Activated CD4-positive, alpha-beta T cell treated with anti-CD3 and anti-CD28 coated beads for 24 hours (primary cell): Measurements from ENCODE around the gene SLC7A10.
A peak's percentile ranks its signal among the peaks of the same experiment; 100 is the strongest.
"Not testable (repeated sequence)": the region's sequence is repeated elsewhere in the genome, so short reads cannot be mapped to it uniquely, and the experiment has no call there.

Experiments used
- DNase-seq, 2 donors: peaks; one replicate each; pipeline ENCODE4 v3.0.0-alpha.2; 2020; ENCODE audit warnings: low read depth in 2 of 2

The SLC7A10 gene

DNA sequence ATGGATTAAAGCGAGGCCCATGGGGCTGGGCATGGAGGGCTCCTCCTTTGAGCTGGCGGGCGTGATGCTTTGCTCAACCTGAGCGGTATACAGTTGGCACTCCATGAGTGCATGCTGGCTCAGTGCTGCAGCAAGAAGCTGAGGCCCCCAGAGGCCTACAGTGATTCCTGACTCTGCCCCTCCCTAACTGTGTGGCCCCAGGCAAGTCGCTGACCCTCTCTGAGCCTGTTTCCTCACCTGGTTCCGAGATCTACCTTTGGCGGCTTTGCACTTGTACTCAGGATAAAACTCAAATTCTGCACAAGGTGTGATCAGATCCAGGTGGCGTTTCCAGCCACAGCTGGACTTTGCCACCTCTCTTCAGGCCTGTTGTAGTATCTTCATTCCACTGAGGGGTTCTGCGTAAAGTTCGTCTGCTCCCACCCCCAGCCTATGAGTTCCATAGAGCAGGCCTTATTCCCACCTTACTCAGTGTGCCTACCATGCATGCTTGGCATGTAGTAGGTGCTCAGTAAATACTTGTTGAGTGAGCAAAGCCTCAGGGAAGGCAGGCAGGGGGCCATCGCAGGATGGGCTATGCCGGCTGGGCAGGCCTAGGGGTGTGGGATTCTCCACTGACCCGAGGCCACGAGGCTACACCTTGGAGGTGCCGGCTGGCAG lies 23.6 kb downstream of the SLC7A10 start:
- no peak for DNase-seq

DNA sequence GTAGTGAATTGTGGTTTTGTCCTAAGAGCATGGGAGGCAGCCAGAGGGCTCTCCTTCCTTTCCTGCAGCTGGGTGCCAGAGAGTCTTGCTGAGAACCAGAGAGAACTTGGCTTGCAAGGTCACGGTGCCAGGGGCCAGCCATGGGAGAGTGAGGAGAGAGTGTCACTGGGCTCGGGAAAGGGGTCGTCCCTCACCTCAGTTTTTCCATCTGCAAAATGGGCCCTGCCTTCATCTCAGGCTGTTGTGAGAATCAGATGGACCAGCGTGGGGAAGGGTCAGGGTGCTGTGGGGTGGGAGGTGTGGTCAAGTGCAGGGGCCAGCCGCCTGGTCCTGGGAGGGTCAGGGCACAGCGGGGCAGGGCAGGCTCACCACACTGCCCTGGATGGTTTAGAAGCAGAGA lies 24.2 kb downstream of the SLC7A10 start:
- no peak for DNase-seq

DNA sequence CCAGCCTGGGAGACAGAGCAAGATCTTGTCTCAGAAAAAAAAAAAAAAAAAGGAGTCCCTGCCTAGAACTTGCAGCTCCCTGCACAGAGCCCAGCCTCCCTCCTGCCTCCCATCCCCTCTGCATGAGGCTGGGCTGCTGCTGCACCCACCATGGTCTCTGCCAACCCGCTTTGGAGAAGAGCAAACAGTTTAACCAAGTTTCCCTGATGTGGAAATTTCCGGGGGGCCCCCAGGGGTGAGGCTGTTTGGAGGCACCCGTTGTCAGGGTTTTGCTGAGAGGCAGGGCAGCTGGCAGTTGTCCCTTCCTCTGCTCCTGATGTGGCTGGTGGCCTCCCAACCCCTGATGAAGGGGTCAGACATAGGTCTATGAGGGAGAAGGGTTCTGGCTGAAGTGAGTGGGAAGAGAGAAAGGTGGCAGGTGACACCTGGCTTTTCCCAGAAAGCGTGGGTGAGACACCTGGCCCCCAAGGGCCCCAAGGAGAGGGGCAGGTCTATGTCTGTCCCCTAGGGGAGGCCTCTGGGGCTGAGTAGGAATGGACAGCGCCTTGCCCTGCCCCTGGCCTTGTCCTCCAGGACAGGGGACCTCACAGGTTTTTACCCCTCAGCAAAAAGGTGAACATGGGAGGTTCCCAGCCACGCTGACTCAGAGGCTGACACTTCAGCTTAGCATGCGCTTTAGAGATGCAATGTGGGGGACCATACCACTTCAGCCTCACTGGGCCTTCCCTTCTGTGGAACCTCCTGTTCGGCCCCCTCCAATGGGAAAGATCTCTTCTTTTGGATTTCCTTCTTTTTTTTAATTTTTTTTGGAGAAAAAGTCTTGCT lies 26.0 kb downstream of the SLC7A10 start:
- DNase-seq = no peak

DNA sequence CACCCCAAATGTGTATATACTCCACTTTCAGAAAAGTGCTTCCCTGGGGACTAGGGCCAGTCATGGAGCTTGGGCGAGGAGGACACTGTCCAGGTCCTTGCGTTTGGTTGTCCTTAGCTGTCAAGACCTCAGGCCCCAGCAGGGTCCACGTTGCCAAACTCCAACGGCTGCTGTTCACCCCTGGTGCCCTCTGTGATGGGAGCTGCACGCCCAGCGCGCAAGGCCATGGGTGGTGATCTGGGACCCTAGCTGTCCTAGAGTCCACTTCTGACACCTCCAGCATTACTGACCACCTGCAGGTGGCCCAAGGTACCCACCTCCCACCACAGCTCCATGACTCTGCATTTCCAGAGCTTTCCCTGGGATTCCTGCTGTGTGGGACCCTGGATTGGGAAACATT lies 27.5 kb downstream of the SLC7A10 start:
- no peak for DNase-seq

DNA sequence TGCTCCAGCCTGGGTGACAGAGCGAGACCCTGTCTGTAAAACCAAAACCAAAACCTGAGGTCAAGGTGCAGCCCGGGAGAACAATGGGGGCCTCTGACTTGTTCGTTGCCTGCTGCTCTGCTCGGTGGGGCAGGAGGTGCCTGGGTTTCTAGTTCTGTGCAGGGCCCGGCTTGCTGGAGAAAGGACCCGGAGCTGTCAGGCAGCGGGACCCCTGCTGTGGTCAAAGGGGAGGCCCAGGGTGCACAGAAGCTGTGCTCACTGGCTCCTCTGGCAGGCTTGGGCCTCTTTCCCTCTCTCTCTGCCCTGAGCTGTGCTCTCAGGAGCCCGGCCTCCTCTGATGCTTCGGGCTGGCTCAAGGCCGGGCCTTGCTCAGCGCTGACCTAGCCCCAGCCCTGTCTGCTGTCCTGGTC lies 28.1 kb downstream of the SLC7A10 start:
- DNase-seq = no peak

DNA sequence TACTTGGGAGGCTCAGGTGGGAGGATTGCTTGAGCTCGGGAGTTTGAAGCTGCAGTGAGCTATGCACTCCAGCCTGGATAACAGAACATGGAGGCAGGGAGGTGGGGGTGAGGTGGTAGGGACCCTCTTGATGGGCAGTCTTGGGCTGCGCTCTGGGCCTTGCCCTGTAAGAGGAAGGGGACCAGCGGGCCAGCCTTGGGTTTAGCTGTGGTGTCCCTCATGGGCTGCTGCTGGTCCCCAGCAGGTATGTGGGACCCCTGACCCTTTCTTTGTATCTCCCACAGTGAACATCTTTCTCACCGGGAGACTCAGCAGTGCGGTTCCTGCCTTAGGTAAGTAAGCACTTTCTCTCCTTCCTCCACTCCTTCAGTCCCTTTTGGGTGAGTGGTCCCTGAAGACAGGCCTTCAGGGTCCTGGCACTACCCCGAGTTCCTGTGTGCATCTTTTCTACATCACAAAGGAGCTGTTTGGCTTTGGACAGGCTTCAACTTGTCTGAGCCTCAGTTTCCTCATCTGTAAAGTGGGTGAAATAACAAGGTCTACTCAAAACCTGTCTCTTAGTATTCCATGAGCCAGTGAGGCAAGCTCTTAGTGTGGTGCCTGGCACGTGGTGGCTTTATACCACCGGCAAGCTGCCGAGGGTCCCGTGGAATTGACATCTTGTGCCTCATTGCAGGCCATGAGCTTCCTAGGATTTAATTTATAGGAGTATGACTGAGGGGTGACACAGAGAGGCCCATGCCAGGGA lies 29.0 kb downstream of the SLC7A10 start:
- no peak for DNase-seq

DNA sequence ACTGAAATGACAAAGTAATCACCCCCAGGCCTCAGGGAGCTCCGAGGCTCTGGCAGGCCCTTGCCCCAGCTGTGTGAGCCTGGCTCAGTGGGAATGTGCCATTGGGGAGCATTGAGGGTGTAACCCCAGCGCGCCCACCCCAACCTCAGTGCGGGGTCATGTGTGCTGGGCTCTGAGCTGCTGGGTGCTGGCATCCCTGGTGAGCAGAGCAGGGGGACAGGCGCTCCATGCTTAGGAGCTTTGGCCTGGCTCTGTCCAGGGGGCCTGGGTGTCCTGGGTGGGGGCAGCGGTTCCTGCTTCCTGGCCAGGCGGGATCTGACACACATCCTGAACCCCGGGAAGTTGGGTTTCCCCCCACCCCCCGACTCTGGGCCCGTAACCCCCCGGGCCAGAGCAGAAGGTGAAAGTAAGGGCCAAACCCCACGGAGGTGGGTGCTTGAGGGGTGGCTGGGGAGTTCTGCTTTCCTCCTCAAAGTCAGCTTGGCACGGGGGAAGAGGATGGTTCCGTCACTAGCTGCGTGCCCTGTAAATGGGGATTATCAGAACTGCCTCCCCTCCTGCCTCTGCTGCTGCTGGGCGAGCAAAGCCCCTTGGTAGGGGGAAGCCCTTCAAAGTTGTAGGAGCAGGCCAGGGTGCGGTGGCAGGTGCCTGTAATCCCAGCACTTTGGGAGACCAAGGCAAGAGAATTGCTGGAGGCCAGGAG lies 29.9 kb downstream of the SLC7A10 start:
- DNase-seq = no peak

DNA sequence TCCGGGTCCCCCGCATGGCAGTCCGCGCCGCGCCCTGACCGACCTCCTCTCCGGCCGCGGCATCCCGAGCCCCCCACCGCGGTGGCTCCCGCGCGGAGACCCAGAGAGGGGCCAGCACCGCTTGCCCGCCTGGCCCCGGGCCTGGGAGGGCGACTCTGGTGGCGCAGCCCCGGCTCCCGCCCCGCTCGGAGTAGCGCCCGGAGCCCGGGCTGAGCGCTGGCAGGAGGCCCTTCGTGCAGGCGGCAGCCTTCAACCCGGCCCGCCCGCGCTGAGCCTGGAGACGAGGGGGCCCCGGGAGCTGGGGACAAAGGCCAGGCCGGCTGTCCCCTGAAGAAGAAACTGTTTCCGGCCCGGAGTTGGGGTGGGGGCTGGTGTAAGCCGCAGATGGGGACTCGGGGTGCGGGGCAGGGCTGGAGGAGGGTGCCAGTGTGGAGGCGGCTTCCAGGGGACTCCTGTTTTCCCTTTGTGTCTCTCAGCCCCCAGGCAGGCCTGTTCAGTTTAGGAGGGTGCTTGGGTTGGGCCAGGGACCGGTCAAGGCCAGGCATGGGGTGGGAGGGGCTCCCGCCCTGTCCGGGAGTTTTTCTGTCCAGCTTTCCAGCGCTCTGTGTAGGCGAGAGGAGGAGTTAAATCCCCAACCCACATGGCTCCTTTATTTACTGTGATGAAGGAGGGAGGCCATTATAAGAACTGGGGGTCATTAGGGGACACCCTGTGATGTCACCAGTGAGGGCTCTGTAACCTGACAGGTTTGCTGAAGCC lies 30.6 kb downstream of the SLC7A10 start:
- DNase-seq = no peak

DNA sequence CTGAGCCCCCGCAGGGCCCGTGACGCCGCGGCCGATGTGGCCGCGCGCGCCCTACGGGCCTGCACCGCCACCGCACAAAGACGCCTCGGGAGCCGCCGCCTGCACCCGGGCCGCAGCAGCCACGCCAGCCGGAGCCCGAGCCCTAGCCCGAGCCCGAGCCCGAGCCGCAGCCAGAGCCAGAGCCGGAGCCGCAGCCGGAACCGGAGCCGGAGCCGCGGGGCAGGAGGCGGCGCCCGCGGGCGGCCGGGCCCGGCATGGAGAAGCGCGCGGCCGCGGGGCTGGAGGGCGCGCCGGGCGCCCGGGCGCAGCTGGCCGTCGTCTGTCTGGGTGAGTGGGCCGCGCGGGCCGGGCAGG lies 31.1 kb downstream of the SLC7A10 start:
- peak in 1 of 2 donors; percentile 9 for DNase-seq

DNA sequence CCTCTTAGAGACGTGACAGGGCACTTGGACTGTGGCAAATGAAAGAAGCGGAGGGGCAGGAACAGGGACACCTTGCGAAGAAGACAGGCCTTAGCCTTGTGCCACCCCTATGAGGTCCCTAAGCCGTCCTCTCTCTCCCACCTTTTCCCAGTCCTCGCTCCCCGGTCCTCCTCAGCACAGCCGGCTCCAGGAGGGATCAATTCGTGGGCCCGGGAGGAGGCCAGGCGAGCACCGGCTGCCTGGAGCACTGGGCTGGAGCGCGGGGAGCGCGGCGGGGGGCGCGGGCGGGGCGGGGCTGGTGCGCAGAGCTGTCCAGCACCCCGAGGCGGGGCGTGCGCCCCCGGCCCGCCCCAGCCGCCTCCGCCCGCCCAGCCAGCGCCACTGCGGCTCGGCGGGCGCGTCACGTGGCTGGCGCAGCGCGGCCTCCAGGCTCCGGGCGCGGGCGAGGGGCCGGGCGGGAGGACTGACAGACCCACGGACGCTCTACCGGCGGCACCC lies 31.7 kb downstream of the SLC7A10 start, which contains the start of gene LRP3:
Gene LRP3, plus strand, starts transcription at position 466 of the 498 bp plus-strand sequence. CDS start 456 bp downstream, outside the sequence.
- no peak for DNase-seq

DNA sequence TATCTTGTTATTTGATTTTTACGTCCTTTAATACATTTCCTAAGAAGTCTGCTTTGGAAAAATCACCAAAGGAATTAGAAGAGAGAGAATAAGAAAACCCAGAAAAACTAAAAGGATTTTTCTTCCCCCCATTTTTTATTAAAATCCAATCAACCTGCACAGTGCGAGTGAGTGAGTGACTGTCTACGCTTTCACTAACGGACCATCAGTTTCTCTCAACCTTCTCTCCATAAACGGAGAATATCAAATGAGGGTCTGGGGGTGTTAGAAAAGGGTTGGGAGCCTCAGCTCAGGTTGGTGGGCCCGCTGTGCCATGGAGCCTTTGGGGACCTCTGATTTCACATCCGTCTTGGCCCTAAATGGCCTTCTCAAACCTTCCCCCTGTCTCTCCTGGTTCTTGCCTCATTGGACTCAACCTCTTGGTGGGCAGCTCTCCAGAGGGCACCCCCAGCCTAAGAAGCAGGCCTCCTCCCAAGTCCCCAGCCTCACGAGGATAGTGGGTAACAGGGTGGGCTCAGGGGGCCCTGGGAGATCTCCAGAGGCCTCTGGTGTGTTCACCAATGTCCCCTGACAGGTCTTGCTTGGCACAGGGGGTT lies 32.3 kb downstream of the SLC7A10 start:
- no peak for DNase-seq

DNA sequence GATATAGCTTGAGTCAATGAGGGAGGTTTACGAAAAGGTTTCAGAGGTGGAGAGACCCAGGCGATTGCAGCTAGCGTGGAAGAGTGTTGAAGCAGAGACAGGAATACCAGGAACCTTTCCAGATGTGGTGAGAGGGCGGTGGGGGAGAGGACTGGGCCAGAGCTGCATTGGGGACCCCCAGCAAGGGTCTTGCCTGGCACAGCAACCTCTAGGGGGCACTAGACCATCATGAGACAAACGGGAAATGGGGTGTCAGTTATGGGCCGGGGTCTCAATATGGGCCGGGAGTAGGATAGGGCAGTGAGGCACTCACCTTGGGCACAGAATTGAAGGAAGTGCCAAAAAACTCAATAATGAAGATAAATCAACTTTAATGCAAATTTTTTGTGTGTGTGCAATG lies 33.6 kb downstream of the SLC7A10 start:
- DNase-seq = no peak

DNA sequence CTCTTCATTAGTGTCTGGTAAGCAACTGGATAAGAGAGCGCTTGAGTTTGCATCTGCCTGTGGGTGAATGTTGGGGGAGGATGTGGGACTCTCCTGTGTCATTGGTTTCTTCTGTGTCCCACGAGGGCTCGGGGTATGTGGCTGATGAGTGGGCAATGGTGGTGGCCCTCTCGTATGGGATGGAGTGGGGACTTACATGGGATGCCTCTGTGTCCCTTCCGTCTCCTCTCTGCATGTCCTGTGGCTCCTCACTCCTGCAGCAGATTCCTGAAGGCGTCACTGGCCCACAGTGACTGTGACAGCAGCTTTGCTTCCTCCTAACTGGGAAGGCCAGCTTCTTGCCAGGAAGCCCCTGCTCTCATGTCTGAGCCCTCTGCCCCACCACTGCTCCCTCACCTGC lies 34.1 kb downstream of the SLC7A10 start:
- DNase-seq = no peak

DNA sequence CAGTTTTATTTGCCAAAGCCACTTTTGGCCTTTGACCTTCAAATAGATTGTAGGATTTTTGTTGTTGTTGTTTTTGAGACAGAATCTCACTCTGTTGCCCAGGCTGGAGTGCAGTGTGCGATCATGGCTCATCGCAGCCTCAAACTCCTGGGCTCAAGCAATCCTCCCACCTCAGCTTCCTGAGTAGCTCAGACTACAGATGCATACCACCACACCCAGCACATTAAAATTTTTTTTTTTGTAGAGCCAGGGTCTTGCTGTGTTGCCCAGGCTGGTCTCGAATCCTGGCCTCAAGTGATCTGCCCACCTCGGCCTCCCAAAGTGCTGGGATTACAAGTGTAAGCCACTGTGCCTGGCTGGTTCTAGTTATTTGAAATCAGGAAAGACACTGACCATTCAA lies 34.6 kb downstream of the SLC7A10 start:
- not testable (repeated sequence) for DNase-seq

DNA sequence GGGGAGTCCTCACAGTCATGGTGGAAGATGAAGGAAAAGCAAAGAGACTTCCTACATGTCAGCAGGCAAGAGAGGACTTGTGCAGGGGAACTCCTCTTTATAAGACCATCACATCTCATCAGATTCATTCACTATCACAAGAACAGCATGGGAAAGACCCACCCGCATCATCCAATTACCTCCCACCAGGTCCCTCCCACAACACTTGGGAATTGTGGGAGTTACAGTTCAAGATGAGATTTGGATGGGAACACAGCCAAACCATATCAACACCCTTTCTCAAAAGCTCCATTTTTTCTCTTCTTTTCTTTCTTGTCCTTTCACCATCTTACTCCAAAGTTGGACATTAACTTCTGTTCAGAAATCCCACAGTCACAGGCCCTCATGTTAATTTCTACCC lies 36.2 kb downstream of the SLC7A10 start:
- no peak for DNase-seq

DNA sequence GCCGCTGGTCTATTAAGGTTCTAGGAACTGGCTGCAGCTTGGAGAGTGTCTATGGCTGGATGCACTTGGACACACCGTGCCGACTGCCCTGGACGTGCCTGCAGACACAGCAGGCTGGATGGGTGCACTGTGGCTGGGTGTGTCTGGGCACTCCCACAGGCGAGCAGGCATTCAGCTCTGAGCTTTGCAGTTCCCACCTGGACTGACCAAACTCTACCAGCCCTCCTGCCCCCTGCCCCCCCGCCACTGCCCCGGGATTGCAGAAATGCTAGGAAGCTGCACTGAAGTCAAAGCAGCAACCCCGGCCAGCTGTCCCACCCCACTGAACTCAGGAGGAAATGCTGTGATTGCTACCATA lies 38.5 kb downstream of the SLC7A10 start:
- no peak for DNase-seq

DNA sequence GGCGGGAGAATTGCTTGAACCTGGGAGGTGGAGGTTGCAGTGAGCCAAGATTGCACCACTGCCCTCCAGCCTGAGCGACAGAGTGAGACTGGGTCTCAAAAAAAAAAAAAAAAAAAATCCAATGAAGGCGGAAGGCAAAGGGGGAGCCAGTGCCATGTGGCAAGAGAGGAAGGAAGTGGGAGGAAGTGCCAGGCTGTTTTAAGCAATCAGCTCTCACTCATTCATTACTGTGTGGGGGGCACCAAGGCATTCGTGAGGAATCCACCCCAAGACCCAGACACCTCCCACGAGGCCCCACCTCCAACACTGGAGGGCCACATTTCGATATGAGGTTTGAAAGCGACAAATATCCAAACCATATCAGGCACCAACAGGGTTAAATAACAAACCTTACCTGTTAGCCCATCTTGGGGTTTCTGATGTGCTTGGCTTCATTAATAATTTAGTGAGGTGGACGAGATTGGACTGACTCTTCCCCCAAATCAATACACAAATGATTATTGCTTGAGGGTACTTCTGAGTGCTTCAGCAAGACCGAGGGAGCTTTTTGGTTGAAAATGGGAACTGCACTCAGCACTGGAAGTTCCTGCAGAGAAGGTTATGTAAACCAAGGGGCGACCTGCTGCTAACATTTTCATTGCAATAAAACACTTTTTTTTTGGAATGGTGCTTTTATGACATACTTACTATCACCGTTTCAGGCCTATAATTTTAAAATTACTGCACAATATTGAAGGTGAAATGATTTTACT lies 39.0 kb downstream of the SLC7A10 start:
- no peak for DNase-seq

DNA sequence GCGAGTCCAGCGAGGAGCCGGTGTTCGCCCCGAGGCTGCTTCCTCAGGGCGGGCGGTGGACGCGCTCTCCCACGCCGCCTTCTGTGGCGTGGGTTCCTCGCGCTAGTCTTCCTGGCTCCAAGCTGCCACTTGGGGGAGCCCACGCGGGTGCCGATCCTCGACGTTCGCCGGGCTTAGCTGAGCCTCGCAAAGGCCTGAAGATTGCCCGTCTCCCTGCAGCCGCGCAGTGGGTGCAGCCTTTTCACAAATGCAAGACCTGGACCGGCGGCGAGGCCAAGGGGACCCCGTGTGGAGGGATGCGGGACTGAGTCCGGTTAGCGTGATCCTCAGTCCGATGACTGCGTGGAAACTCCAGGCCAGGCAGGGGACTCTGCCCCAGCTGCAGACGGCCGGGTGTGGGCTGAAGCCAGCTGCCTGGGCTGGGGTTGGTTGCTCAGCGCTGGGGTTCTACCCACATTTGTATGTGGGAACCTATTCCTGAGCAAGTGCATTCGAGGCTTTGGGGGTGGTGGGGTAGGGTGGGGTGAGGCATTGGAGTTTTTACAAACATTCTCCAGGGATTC lies 48.2 kb downstream of the SLC7A10 start:
- peak in 1 of 2 donors; percentile 28 for DNase-seq

DNA sequence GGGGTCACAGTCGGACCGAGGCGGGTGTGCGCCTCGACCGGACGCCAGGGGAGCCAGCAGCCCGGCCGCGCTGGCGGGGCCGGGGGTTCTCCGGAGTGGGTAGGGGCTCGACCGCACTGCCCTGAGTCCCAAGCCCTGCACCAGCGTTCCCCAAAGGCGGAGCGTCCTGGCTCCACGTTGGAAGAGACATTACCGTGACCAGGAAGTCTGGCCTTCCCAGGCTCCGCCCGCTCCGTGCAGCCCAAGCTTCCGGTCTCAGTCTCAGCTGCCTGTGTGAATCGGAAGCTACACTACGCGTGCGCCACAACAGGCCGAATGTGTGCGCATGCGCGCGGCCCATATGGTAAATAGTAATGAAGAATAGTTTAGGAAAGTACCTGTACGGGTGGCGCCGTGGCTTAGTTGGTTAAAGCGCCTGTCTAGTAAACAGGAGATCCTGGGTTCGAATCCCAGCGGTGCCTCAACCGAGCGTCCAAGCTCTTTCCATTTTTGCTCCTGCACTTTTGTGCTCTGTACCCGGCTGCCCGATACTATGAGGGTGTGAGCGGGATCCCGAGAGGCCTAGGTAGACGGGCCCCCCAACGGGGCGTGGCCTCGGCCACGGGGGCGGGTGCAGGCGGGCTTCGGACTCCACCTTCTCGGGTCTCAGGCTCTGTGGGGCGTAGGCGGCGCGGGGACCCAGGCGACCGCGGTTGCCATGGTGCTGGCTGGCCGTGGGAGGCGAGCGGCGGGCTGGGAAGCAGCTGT lies 48.8 kb downstream of the SLC7A10 start:
- peak; percentile 93 to 96 for DNase-seq
